Heart right ventricle (tissue), 16 donors: Measurements from ENCODE around the gene SLC33A1. TPM values are rescaled to one million over a fixed set of nuclear protein-coding genes. Genes with fewer than 3 reads are reported as not detected.
"Not testable (repeated sequence)": the region's sequence is repeated elsewhere in the genome, so short reads cannot be mapped to it uniquely, and the experiment has no call there.

Source experiments
- ATAC-seq, 8 donors: fragments of 200-7000 bp; cut with Tn5 transposase; one replicate each; pipeline ENCODE4 v1.9.1; 2020; ENCODE audit warnings: mild to moderate bottlenecking in 8 of 8, moderate library complexity in 8 of 8, moderate number of reproducible peaks in 1 of 8
- DNase-seq, 2 donors: peaks; one replicate each; pipeline ENCODE4 v3.0.0-alpha.2; 2020
- H3K27ac ChIP-seq, 10 donors: fragments of 200-600 bp; sonication (generic) in 2 of 10; one replicate each; pipeline versions ENCODE4 v1.5.0 to v1.8.0; 2020 to 2022; ENCODE audit warnings: mild to moderate bottlenecking in 3 of 10
- H3K27me3 ChIP-seq, 7 donors: fragments of 200-600 bp; one replicate each; pipeline ENCODE4 v1.8.0; 2021 to 2022; ENCODE audit warnings: mild to moderate bottlenecking in 2 of 7
- H3K36me3 ChIP-seq, 9 donors: fragments of 200-600 bp; sonication (generic) in 1 of 9; one replicate each; pipeline versions ENCODE4 v1.5.0 to v1.8.0; 2020 to 2022; ENCODE audit warnings: mild to moderate bottlenecking in 2 of 9
- H3K4me1 ChIP-seq, 9 donors: fragments of 200-600 bp; sonication (generic) in 1 of 9; one replicate each; pipeline versions ENCODE4 v1.5.0 to v1.8.0; 2020 to 2022; ENCODE audit warnings: mild to moderate bottlenecking in 4 of 9
- H3K4me3 ChIP-seq, 10 donors: fragments of 200-600 bp; sonication (generic) in 2 of 10; one replicate each; pipeline versions ENCODE4 v1.5.0 to v1.8.0; 2020 to 2022; ENCODE audit warnings: mild to moderate bottlenecking in 7 of 10, moderate library complexity in 2 of 10
- H3K9me3 ChIP-seq, 11 donors: fragments of 200-600 bp in 10 of 11; sonication (generic) in 2 of 11; one replicate each; pipeline versions ENCODE4 v1.5.0 to v1.8.0; 2013 to 2022; ENCODE audit warnings: mild to moderate bottlenecking in 2 of 11, control low read depth in 1 of 11, moderate library complexity in 1 of 11
- CTCF ChIP-seq, 9 donors: fragments of 200-600 bp; sonication (generic) in 2 of 9; IDR thresholded peaks; one replicate each; pipeline versions ENCODE4 v1.5.0 to v1.8.0; 2021 to 2022; ENCODE audit warnings: antibody characterized with exemption in 9 of 9, mild to moderate bottlenecking in 5 of 9, moderate library complexity in 1 of 9
- WGBS, 2 donors: extraction: QIAGEN DNeasy Blood & Tissue Kit; methylation state at CpG; one replicate each; pipeline ENCODE4 v1.1.7; 2013; ENCODE audit warnings: inconsistent platforms in 1 of 2; 5-methylcytosine and 5-hydroxymethylcytosine counted together
- intact Hi-C, 10 donors: fragments of 100-400 bp; cut with DNase I; formaldehyde crosslinking; loops; one replicate each; pipeline versions ENCODE4 v1.11.1 to v1.14.2; 2022
- polyA plus RNA-seq, 2 donors: library from polyadenylated mRNA; stranded (reverse); fragments of 200-250 nt; gene quantifications; one replicate each; pipeline ENCODE4 v1.2.3, GENCODE V29; 2013
- total RNA-seq, 10 donors: library from RNA; stranded (reverse); fragmentation: NEBNext Ultra II Directional in 3 of 10; extraction: Animal tissue kit (Norgen Biotek cat#: 25700) in 3 of 10; gene quantifications; one replicate each; pipeline versions ENCODE4 v1.2.1 to v1.2.4, GENCODE V29; 2021 to 2023
- donor health status: Arrhythmogenic right ventricular cardiomyopathy.
- donor health status: ischemic (EF 13 %, LVEDD 7.1; RV severe dilation, severe dysfunction).
- donor health status: healthy with polysubstance abuse.
- donor health status: DM: no; HTN: yes; CAD: no.
- donor health status: DM: no; HTN: no; CAD: no.
- donor health status: ischemic (EF 25% LVEDD 6.9; RV normal size, moderate dysfunction).
- donor health status: ischemic (EF 25% LVEDD 5.7; RV mildly dilated, moderate dysfunction).
- donor health status: healthy.
- donor health status: DM: yes; HTN: yes; CAD: no.
- donor health status: Ischemic cardiomyopathy.
- donor health status: ischemic (EF 35%, LVEDD 5.7; RV mildly dilated, moderate dysfunction).
- donor health status: nonischemic (EF 11% LVEDD 7.7; RV severe dilation, severe dysfunction).
- donor health status: DM: yes; HTN: yes; CAD: no.
- donor health status: PGD.
- donor health status: ischemic (EF 29% LVEDD 5.4; RV normal size, mild dysfunction).
- donor health status: nonischemic (EF 23%, LVEDD 6.1; RV moderate dilation, normal function).

The SLC33A1 gene
- total and polyA plus RNA-seq, 12 donors: 4.3 to 35.3 (median 25.3) TPM

- DNase-seq: no peak
Observed at GRCh38 chr3:155889952-155890351, 35.7 kb upstream of the SLC33A1 start.

GRCh38 chr3:155889212-155889611 lies 35.0 kb upstream of the SLC33A1 start:
- TF ChIP-seq CTCF (IDR thresholded peaks at IDR 0.05): no peak
- no peak overlapping the region for H3K27ac ChIP-seq
- no peaks in the 10 kb centered on the region for H3K9me3 ChIP-seq
- ATAC-seq (no peak), DNase-seq (no peak)
- 94 to 96% methylated on average over 5 of the region's 5 CpGs for WGBS, 2 donors
- no peak overlapping the region for H3K4me3 ChIP-seq
- intact Hi-C loops: no loop called here
- H3K36me3 ChIP-seq: peaks cover 0 to 12% (median 4%) of the 10 kb centered on the region in 9 donors
- peaks cover 0 to 27% (median 16%) of the 10 kb centered on the region in 9 donors for H3K4me1 ChIP-seq
- H3K27me3 ChIP-seq: no peaks in the 10 kb centered on the region

More at GRCh38 chr3:155889952-155890351, 35.7 kb upstream of the SLC33A1 start:
- H3K9me3 ChIP-seq: no peaks in the 10 kb centered on the region
- H3K4me1 ChIP-seq: peaks cover 0 to 27% (median 16%) of the 10 kb centered on the region in 9 donors
- no peak for TF ChIP-seq CTCF (IDR thresholded peaks at IDR 0.05)
- peaks cover 0 to 19% (median 10%) of the 10 kb centered on the region in 9 donors for H3K36me3 ChIP-seq
- ATAC-seq: no peak
- no peak overlapping the region for H3K4me3 ChIP-seq
- intact Hi-C loops: no loop called here
- H3K27ac ChIP-seq: no peak overlapping the region
- WGBS, 2 donors: 63 to 83% methylated on average over 1 of the region's 1 CpG
- no peaks in the 10 kb centered on the region for H3K27me3 ChIP-seq

GRCh38 chr3:155886915-155887314 lies 32.7 kb upstream of the SLC33A1 start:
- no peak overlapping the region for H3K27ac ChIP-seq
- DNase-seq: no peak
- WGBS, 2 donors: 87 to 98% methylated on average over 1 of the region's 1 CpG
- no peaks in the 10 kb centered on the region for H3K9me3 ChIP-seq
- no peaks in the 10 kb centered on the region for H3K27me3 ChIP-seq
- peaks cover 0 to 27% (median 18%) of the 10 kb centered on the region in 9 donors for H3K4me1 ChIP-seq
- no peak overlapping the region for H3K4me3 ChIP-seq
- intact Hi-C loops: no loop called here
- no peaks in the 10 kb centered on the region for H3K36me3 ChIP-seq
- no peak for TF ChIP-seq CTCF (IDR thresholded peaks at IDR 0.05)
- ATAC-seq: no peak

- H3K36me3 ChIP-seq, H3K27ac ChIP-seq, H3K4me3 ChIP-seq, ATAC-seq, H3K9me3 ChIP-seq, H3K27me3 ChIP-seq, intact Hi-C loops, DNase-seq: not testable (repeated sequence)
- H3K4me1 ChIP-seq: peaks cover 0 to 29% (median 18%) of the 10 kb centered on the region in 9 donors
- WGBS, 2 donors: 94 to 96% methylated on average over 8 of the region's 8 CpGs
Observed at GRCh38 chr3:155886348-155886747, 32.1 kb upstream of the SLC33A1 start.

- ATAC-seq (no peak), DNase-seq (no peak)
- H3K9me3 ChIP-seq: no peaks in the 10 kb centered on the region
- no peak overlapping the region for H3K4me3 ChIP-seq
- H3K36me3 ChIP-seq: no peaks in the 10 kb centered on the region
- no peak for TF ChIP-seq CTCF (IDR thresholded peaks at IDR 0.05)
- intact Hi-C loops: no loop called here
- peaks cover 0 to 21% (median 13%) of the 10 kb centered on the region in 9 donors for H3K4me1 ChIP-seq
- H3K27me3 ChIP-seq: no peaks in the 10 kb centered on the region
- H3K27ac ChIP-seq: no peak overlapping the region
Observed at GRCh38 chr3:155885292-155885691, 31.1 kb upstream of the SLC33A1 start.
